ENCODE measurements around the gene GLCCI1. TPM values are rescaled to one million over a fixed set of nuclear protein-coding genes. Genes with fewer than 3 reads are reported as not detected.
"Not testable (repeated sequence)": the region's sequence is repeated elsewhere in the genome, so short reads cannot be mapped to it uniquely, and the experiment has no call there.

GLCCI1 gene
- total RNA-seq, 4 donors from 2014 or later = 17.5 to 27.1 (median 20.7) TPM

GRCh38 chr7:8060241-8060640 lies 91.6 kb downstream of the GLCCI1 start:
- DNase-seq (ENCODE audit: low spot score in 2 of 2) = no peak
- WGBS, 2 donors = 91 to 96% methylated on average over 3 of the region's 3 CpGs
- TF ChIP-seq POLR2A (IDR thresholded peaks at IDR 0.05) (no peak), CTCF (IDR thresholded peaks at IDR 0.05) (no peak)
- intact Hi-C loops (cut with DNase I; ENCODE audit: low total_unique reads) = no loop called here
- H3K4me3 ChIP-seq (ENCODE audit: low read depth, poor library complexity, severe bottlenecking) = no peak overlapping the region

- WGBS, 2 donors = 90 to 92% methylated on average over 5 of the region's 5 CpGs
- intact Hi-C loops (cut with DNase I; ENCODE audit: low total_unique reads); DNase-seq (ENCODE audit: low spot score in 2 of 2); H3K4me3 ChIP-seq (ENCODE audit: low read depth, poor library complexity, severe bottlenecking): not testable (repeated sequence)
Observed at GRCh38 chr7:8063300-8063699, 94.7 kb downstream of the GLCCI1 start.

GRCh38 chr7:8063706-8064297 lies 95.2 kb downstream of the GLCCI1 start:
- no peak for TF ChIP-seq CTCF (IDR thresholded peaks at IDR 0.05)
- no peak for DNase-seq (ENCODE audit: low spot score in 2 of 2)
- H3K4me3 ChIP-seq (ENCODE audit: low read depth, poor library complexity, severe bottlenecking) = no peak overlapping the region
- intact Hi-C loops (cut with DNase I; ENCODE audit: low total_unique reads) = no loop called here

- intact Hi-C loops (cut with DNase I; ENCODE audit: low total_unique reads) = no loop called here
- DNase-seq (ENCODE audit: low spot score in 2 of 2) = no peak
- WGBS, 2 donors = 97 to 98% methylated on average over 12 of the region's 12 CpGs
Observed at GRCh38 chr7:8064828-8065227, 96.2 kb downstream of the GLCCI1 start.

GRCh38 chr7:8065356-8065813 lies 96.8 kb downstream of the GLCCI1 start:
- DNase-seq (ENCODE audit: low spot score in 2 of 2) = no peak
- H3K4me3 ChIP-seq (ENCODE audit: low read depth, poor library complexity, severe bottlenecking) = no peak overlapping the region
- 62 to 63% methylated on average over 2 of the region's 2 CpGs for WGBS, 2 donors
- TF ChIP-seq POLR2A (IDR thresholded peaks at IDR 0.05) = no peak
- TF ChIP-seq CTCF (IDR thresholded peaks at IDR 0.05) = no peak
- intact Hi-C loops (cut with DNase I; ENCODE audit: low total_unique reads) = no loop called here

More at GRCh38 chr7:8064828-8065227, 96.2 kb downstream of the GLCCI1 start:
- TF ChIP-seq POLR2A (IDR thresholded peaks at IDR 0.05) (no peak), CTCF (IDR thresholded peaks at IDR 0.05) (no peak)
- H3K4me3 ChIP-seq (ENCODE audit: low read depth, poor library complexity, severe bottlenecking) = no peak overlapping the region

- no peak for TF ChIP-seq CTCF (IDR thresholded peaks at IDR 0.05)
- TF ChIP-seq POLR2A (IDR thresholded peaks at IDR 0.05) = no peak
- intact Hi-C loops (cut with DNase I; ENCODE audit: low total_unique reads) = no loop called here
Observed at GRCh38 chr7:8068892-8069686, 100.5 kb downstream of the GLCCI1 start.

More at GRCh38 chr7:8068892-8069686, 100.5 kb downstream of the GLCCI1 start:
- 86 to 88% methylated on average over 12 of the region's 12 CpGs for WGBS, 2 donors
- H3K4me3 ChIP-seq (ENCODE audit: low read depth, poor library complexity, severe bottlenecking) = no peak overlapping the region
- DNase-seq (ENCODE audit: low spot score in 2 of 2) = no peak

Data from lower leg skin (tissue), 4 donors.